ENCODE data around the gene FASTK. TPM values are rescaled to one million over a fixed set of nuclear protein-coding genes. Genes with fewer than 3 reads are reported as not detected.
"Not testable (repeated sequence)": the region's sequence is repeated elsewhere in the genome, so short reads cannot be mapped to it uniquely, and the experiment has no call there.

FASTK gene
- total RNA-seq, 2 donors from 2014 or later = 63.3 to 71.1 TPM

DNA sequence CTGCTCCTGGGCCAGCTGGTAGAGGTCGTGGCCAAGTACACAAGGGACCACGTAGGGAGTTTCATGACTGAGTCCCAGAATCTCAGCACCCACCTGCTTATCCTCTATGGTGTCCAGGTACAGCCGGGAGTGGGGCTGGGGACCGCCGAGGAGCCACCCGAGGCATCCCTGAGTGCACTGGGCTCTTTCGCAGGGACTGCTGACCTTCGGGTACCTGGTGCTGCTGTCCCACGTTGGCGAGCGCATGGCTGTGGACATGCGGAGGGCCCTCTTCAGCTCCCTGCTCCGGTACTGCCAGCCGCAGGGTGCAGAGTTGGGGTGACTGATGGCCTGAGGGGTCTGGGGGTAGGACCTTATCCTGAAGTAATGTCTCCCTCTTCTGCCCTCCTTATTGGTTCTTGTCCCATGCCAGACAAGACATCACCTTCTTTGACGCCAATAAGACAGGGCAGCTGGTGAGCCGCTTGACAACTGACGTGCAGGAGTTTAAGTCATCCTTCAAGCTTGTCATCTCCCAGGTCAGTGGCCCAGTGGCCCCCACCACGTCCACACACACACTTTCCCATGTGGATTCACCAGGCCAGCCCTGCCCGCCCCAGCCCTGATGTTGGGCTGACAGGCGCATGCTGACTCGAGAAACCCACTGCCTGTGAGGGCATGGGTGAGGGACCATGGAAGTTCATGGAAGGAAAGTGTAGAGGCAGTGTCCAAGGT, 46.1 kb downstream of the FASTK start:
- H3K27me3 Mint-ChIP-seq = no peaks in the 10 kb centered on the region
- H3K4me3 Mint-ChIP-seq = no peak overlapping the region
- H3K36me3 Mint-ChIP-seq (ENCODE audit: low read depth) = peaks cover 34% of the 10 kb centered on the region
- no peak overlapping the region for H3K27ac Mint-ChIP-seq
- no peaks in the 10 kb centered on the region for H3K9me3 Mint-ChIP-seq
- ATAC-seq (replicated peaks) = no peak
- peaks cover 12% of the 10 kb centered on the region for H3K4me1 Mint-ChIP-seq

DNA sequence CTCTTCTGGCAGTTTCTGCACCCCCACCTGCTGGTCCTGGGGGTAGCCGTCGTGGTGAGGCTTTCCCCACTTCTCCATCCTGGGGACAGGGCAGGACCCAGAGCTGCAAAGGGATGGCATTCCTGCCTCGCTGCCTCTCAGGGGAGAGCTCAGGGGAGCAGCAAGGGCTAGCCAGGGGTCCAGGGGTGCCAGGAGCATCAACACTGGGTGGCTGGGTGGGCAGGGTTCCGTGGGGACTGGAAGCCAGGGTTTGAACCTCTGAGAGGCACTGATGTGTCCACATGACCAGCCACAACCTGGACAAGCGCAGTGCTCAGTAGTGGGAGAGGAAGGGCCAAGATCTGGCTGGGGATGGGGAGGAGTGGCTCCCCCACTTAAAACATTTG, 46.8 kb downstream of the FASTK start:
- Mint-ChIP-seq H3K27ac (no peak overlapping the region), H3K9me3 (no peaks in the 10 kb centered on the region), H3K27me3 (no peaks in the 10 kb centered on the region), H3K4me3 (no peak overlapping the region), H3K36me3 (ENCODE audit: low read depth) (peaks cover 30% of the 10 kb centered on the region), H3K4me1 (peaks cover 7% of the 10 kb centered on the region)
- no peak for ATAC-seq (replicated peaks)

DNA sequence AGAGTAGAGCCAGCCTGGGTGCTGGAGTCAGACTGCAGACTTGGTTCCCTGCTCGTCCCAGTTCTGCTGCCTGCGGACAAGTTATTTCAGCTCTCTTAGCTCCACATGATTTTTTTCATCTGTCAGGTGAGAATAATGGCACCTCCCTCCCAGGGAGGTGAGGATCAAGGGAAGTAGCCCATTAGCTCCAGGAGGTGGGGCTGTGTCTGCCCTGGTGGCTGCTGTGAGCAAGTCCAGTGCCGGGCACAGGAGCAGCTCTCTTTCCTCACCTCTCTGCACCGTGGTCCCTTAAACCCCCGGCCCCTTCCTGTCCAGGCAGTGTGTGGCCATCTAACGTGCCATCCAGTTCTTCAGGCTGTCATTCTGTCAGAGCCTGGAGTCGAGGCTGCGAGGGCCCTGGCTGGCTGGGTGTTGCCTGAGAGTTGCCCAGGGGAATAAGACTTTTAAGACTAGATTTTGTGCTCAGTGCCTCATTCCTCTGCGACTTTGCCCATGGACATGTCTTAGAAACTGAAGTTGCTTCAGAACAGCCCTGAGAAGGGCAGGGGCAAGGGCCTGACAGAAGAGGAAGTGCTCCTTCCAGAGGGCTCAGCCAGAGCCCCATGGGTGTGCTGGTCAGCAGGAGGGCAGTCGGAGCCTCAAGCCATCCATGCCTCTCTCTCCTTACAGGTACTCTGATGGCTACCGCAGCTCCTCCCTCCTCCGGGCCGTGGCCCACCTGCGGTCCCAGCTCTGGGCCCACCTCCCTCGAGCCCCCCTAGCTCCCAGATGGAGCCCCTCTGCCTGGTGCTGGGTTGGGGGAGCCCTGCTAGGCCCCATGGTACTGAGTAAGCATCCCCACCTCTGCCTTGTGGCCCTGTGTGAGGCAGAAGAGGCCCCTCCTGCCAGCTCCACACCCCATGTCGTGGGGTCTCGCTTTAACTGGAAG, 47.4 kb downstream of the FASTK start:
- Mint-ChIP-seq H3K27ac (no peak overlapping the region), H3K4me3 (no peak overlapping the region), H3K36me3 (ENCODE audit: low read depth) (peaks cover 34% of the 10 kb centered on the region), H3K4me1 (peaks cover 7% of the 10 kb centered on the region), H3K27me3 (no peaks in the 10 kb centered on the region), H3K9me3 (no peaks in the 10 kb centered on the region)
- no peak for ATAC-seq (replicated peaks)

DNA sequence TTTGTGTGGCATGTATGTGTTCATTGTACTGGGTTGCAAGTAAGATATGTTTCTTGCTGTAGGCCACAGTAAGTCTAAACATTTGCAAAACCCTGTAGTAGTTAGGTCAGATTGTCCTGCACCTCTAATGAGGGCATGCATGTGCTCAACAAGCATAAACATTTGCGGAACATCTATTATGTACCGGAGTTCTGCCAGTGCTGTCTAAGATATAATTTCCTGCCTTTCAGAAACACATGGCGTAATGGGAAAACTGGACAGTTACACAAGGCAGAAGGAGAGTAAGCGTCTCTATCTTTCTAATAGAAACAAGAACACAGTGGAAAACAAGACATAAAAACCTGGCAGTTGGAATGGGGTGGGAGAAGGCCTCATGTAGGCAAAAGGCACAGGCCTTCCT, 49.6 kb downstream of the FASTK start:
- peaks cover 22% of the 10 kb centered on the region for H3K36me3 Mint-ChIP-seq (ENCODE audit: low read depth)
- H3K4me1 Mint-ChIP-seq = peaks cover 11% of the 10 kb centered on the region
- no peak overlapping the region for H3K27ac Mint-ChIP-seq
- ATAC-seq (replicated peaks) = no peak
- no peaks in the 10 kb centered on the region for H3K9me3 Mint-ChIP-seq
- no peak overlapping the region for H3K4me3 Mint-ChIP-seq
- H3K27me3 Mint-ChIP-seq = no peaks in the 10 kb centered on the region

DNA sequence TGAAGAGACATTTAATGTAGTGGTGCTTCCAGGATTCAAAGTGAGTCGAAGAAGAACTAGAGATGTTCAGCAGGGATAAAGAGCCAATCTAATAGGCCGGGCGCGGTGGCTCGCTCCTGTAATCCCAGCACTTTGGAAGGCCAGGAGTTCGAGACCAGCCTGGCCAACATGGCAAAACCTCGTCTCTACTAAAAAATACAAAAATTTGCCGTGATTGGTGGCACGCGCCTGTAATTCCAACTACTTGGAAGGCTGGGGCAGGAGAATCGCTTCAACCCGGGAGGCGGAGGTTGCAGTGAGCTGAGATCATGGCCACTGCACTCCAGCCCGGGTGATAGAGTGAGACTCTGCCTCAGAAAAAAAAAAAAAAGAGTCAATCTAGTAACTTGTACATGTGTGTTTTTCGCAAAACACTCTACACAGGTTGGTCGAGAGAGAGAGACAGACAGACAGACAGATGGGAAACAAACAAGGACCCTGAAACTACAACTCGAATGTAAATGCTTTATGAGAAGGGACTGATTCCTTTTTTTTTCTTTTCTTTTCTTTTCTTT, 51.6 kb downstream of the FASTK start:
- Mint-ChIP-seq H3K27ac (peak overlapping the region; percentile 97), H3K27me3 (no peaks in the 10 kb centered on the region), H3K9me3 (no peaks in the 10 kb centered on the region), H3K4me1 (peaks cover 11% of the 10 kb centered on the region), H3K4me3 (peak overlapping the region; percentile 94), H3K36me3 (ENCODE audit: low read depth) (peaks cover 17% of the 10 kb centered on the region)
- no peak for ATAC-seq (replicated peaks)

DNA sequence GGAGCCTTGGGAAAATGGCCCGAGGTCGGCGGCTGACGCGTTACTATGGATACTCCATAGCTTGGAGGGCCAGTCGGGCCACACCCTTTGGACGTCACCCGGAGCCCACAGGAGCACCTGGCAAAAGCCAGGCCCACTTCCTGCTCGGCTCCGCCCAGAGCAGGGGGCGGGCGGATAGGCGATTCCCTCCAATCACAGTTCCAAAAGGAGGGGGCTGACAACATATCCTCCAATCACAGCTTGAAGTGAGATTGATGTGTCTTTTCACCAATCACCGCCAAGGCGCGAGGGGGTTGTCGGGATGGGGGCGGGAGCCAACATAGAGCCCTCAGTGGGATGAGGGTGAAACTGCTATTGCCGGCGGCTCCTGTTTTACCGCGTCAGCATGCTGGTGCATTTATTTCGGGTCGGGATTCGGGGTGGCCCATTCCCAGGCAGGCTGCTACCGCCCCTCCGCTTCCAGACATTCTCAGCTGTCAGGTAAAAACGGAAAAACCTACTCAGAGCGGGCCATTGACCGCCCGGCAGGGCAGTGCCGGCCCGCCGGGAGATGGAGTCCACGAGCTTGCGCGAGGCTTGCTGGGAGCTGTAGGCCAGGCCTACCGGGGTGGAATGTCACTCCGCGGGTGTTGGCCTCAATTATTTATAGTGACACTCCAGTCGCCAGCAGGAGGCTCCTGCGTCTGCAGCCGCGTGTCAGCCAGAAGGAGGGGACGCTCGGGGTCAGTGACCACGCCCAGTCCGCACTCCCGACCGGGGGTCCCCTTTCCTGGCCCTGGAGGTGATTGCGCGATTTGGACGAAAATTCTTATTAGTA, 52.3 kb downstream of the FASTK start, which contains the start of gene ABCB8:
TSS of gene ABCB8 (plus strand) at position 320 of the 817 bp plus-strand sequence. CDS start at position 386, 66 bp downstream.
- peaks cover 17% of the 10 kb centered on the region for H3K36me3 Mint-ChIP-seq (ENCODE audit: low read depth)
- H3K9me3 Mint-ChIP-seq = no peaks in the 10 kb centered on the region
- H3K4me3 Mint-ChIP-seq = peak within 1 kb of the TSS; percentile 94
- no peaks in the 10 kb centered on the region for H3K27me3 Mint-ChIP-seq
- peak; percentile 95 for ATAC-seq (replicated peaks)
- peak within 1 kb of the TSS; percentile 97 for H3K27ac Mint-ChIP-seq
- peaks cover 11% of the 10 kb centered on the region for H3K4me1 Mint-ChIP-seq

DNA sequence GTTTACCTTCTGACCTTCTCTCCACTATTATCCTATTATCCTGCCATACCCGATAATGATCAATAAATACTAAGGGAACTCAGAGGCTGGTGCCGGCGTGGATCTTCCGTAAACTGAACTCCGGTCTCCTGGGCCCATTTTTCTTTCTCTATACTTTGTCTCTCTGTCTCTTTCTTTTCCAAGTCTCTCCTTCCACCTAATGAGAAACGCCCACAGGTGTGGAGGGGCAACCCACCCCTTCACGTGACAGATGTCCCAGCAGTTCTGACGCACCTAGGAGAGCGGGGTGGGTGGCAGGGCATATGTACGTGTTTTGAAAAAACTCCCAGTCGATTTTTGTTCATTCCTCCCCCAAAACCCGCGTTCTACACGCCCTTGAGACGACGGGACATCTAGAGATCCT, 52.9 kb downstream of the FASTK start:
- not testable (repeated sequence) for H3K27me3 Mint-ChIP-seq; ATAC-seq (replicated peaks); H3K9me3 Mint-ChIP-seq
- Mint-ChIP-seq H3K4me1 (peaks cover 11% of the 10 kb centered on the region), H3K4me3 (peak overlapping the region; percentile 94), H3K27ac (peak overlapping the region; percentile 97), H3K36me3 (ENCODE audit: low read depth) (peaks cover 16% of the 10 kb centered on the region)

DNA sequence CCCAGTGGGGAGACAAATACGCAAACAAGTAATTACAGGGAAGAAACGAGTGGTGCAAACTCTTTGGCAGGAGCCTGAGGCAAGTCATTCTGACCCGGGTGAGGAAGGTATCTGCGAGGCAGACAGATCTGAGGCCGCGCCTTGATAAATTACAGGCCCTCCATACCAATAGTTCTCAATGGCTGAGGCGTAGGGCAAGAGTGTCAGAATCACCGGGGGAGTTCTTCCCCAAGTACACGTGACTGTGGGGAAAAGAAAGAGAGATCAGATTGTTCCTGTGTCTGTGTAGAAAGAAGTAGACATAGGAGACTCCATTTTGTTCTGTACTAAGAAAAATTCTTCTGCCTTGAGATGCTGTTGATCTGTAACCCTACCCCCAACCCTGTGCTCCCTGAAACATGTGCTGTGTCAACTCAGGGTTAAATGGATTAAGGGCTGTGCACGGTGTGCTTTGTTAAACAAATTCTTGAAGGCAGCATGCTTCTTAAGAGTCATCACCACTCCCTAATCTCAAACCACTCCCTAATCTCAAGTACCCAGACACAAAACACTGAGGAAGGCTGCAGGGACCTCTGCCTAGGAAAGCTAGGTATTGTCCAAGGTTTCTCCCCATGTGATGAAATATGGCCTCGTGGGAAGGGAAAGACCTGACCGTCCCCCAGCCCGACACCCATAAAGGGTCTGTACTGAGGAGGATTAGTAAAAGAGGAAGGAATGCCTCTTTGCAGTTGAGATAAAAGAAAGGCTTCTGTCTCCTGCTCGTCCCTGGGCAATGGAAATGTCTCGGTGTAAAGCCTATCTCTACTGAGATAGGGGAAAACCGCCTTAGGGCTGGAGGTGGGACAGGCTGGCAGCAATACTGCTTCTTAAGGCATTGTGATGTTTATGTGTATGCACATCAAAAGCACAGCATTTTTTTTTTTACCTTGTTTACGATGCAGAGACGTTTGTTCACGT, 53.6 kb downstream of the FASTK start:
- ATAC-seq (replicated peaks); H3K9me3 Mint-ChIP-seq; H3K27me3 Mint-ChIP-seq; H3K36me3 Mint-ChIP-seq (ENCODE audit: low read depth): not testable (repeated sequence)
- Mint-ChIP-seq H3K4me3 (peak overlapping the region; percentile 94), H3K4me1 (peaks cover 11% of the 10 kb centered on the region), H3K27ac (peak overlapping the region; percentile 97)

Other genes starting within 250 kb of the FASTK start
- gene AOC1, start 228.3 kb downstream of the FASTK start, total RNA-seq = not detected
- under 1 TPM; 0.32 to 0.77 TPM for gene KCNH2, start 102.5 kb downstream of the FASTK start, total RNA-seq
- 10 to 100 TPM in 1 of 2 donors, 1 to 10 TPM in 1; 8.0 to 12.1 TPM for gene NOS3, start 89.8 kb downstream of the FASTK start, total RNA-seq
- 10 to 100 TPM in 1 of 2 donors, 1 to 10 TPM in 1; 2.9 to 18.2 TPM for gene ATG9B, start 56.3 kb downstream of the FASTK start, total RNA-seq
- gene ABCB8, start 52.4 kb downstream of the FASTK start, total RNA-seq = 10 to 100 TPM; 36.4 to 52.0 TPM
- 1 to 10 TPM; 9.0 to 9.7 TPM for gene ASIC3, start 32.3 kb downstream of the FASTK start, total RNA-seq
- gene CDK5, start 22.9 kb downstream of the FASTK start, total RNA-seq = 10 to 100 TPM in 1 of 2 donors, 1 to 10 TPM in 1; 9.0 to 23.4 TPM
- gene SLC4A2, start 21.2 kb downstream of the FASTK start, total RNA-seq = 100 to 1,000 TPM; 114 to 135 TPM
- gene TMUB1, start 2.7 kb upstream of the FASTK start, total RNA-seq = 10 to 100 TPM; 72.7 to 78.4 TPM
- 10 to 100 TPM; 45.0 to 58.6 TPM for gene AGAP3, start 5.7 kb upstream of the FASTK start, total RNA-seq
- 1 to 10 TPM in 1 of 2 donors, not detected in 1; 1.2 TPM for gene GBX1, start 86.9 kb upstream of the FASTK start, total RNA-seq
- not detected for gene ASB10, start 106.4 kb upstream of the FASTK start, total RNA-seq
- gene H2BK1, start 129.7 kb upstream of the FASTK start, total RNA-seq = 1 to 10 TPM in 1 of 2 donors, not detected in 1; 1.2 TPM
- 10 to 100 TPM; 26.9 to 55.2 TPM for gene ABCF2, start 146.4 kb upstream of the FASTK start, total RNA-seq
- 10 to 100 TPM; 31.3 to 36.3 TPM for gene CHPF2, start 151.7 kb upstream of the FASTK start, total RNA-seq
- gene SMARCD3, start 167.9 kb upstream of the FASTK start, total RNA-seq = 10 to 100 TPM in 1 of 2 donors, 1 to 10 TPM in 1; 1.3 to 11.8 TPM